Hepatocyte (in vitro differentiated cells): ENCODE data around the gene RAET1E. TPM values are rescaled to one million over a fixed set of nuclear protein-coding genes. Genes with fewer than 3 reads are reported as not detected.

ENCODE experiments used
- DNase-seq: peaks from one replicate; pipeline ENCODE4 v3.0.0-alpha.2; 2016; ENCODE audit warnings: low spot score
- H2AFZ ChIP-seq: fragments of 200-600 bp; sonication (generic); 2 replicates; pipeline ENCODE4 v1.6.0; 2016; ENCODE audit warnings: antibody characterized with exemption, mild to moderate bottlenecking
- H3K27ac ChIP-seq: fragments of 200-600 bp; sonication (generic); 2 replicates; pipeline ENCODE4 v1.5.1; 2016; ENCODE audit warnings: mild to moderate bottlenecking
- H3K27me3 ChIP-seq: fragments of 200-600 bp; sonication (generic); 2 replicates; pipeline ENCODE4 v1.6.1; 2016
- H3K36me3 ChIP-seq: fragments of 200-600 bp; sonication (generic); replicated peaks from 2 replicates; pipeline ENCODE4 v1.5.1; 2016; ENCODE audit warnings: low read depth; ENCODE audit not compliant: insufficient read depth
- H3K4me1 ChIP-seq: fragments of 200-600 bp; sonication (generic); 2 replicates; pipeline ENCODE4 v1.5.1; 2016; ENCODE audit warnings: mild to moderate bottlenecking, moderate library complexity; ENCODE audit not compliant: insufficient read depth
- H3K4me2 ChIP-seq: fragments of 200-600 bp; sonication (generic); 2 replicates; pipeline ENCODE4 v1.6.0; 2016
- H3K4me3 ChIP-seq: fragments of 200-600 bp; sonication (generic); 2 replicates; pipeline ENCODE4 v1.5.1; 2016; ENCODE audit warnings: mild to moderate bottlenecking
- H3K79me2 ChIP-seq: fragments of 200-600 bp; sonication (generic); 2 replicates; pipeline ENCODE4 v1.6.0; 2017; ENCODE audit warnings: mild to moderate bottlenecking
- H3K9me2 ChIP-seq: fragments of 200-600 bp; sonication (generic); replicated peaks from 2 replicates; pipeline ENCODE4 v1.6.0; 2017; ENCODE audit warnings: mild to moderate bottlenecking; ENCODE audit not compliant: insufficient read depth
- H3K9me3 ChIP-seq: fragments of 200-600 bp; sonication (generic); 2 replicates; pipeline ENCODE4 v1.5.1; 2016; ENCODE audit warnings: low read depth, mild to moderate bottlenecking
- H4K20me1 ChIP-seq: fragments of 200-600 bp; sonication (generic); 2 replicates; pipeline ENCODE4 v1.6.0; 2016; ENCODE audit warnings: mild to moderate bottlenecking; ENCODE audit not compliant: insufficient read depth, poor library complexity, severe bottlenecking
- EZH2 ChIP-seq: fragments of 200-600 bp; sonication (generic); IDR thresholded peaks from 2 replicates; pipeline ENCODE4 v1.6.1; 2016; ENCODE audit warnings: antibody characterized with exemption, mild to moderate bottlenecking, borderline replicate concordance
- EZH2phosphoT487 ChIP-seq: fragments of 200-600 bp; sonication (generic); IDR thresholded peaks from one replicate; pipeline ENCODE4 v1.6.1; 2018; ENCODE audit warnings: antibody characterized with exemption, mild to moderate bottlenecking, low read depth, moderate library complexity; ENCODE audit not compliant: unreplicated experiment, severe bottlenecking
- WGBS: methylation state at CpG from one replicate; pipeline ENCODE4 v1.1.6; 2016; ENCODE audit warnings: low lambda C conversion rate; ENCODE audit errors: missing lambda C conversion rate; 5-methylcytosine and 5-hydroxymethylcytosine counted together
- polyA plus RNA-seq: library from polyadenylated mRNA; unstranded; fragments of >200 nt; fragmentation: Nextera tagmentation; extraction: Ambion mirVana; gene quantifications from 2 replicates; pipeline ENCODE4 v1.2.1, GENCODE V29; 2016
- total RNA-seq: library from RNA; depleted of rRNA; stranded (reverse); fragments of >200 nt; gene quantifications from 2 replicates; pipeline ENCODE4 v1.2.3, GENCODE V29; 2014
- TF ChIP-seq, protein P1 (sequence below): fragments of 200-600 bp; sonication (generic); IDR thresholded peaks from 2 replicates; pipeline ENCODE4 v1.5.1; 2016; ENCODE audit warnings: antibody characterized with exemption, mild to moderate bottlenecking; ENCODE audit not compliant: poor library complexity

The RAET1E gene
- total and polyA plus RNA-seq, 2 experiments from 2014 or later, result not detected

DNA sequence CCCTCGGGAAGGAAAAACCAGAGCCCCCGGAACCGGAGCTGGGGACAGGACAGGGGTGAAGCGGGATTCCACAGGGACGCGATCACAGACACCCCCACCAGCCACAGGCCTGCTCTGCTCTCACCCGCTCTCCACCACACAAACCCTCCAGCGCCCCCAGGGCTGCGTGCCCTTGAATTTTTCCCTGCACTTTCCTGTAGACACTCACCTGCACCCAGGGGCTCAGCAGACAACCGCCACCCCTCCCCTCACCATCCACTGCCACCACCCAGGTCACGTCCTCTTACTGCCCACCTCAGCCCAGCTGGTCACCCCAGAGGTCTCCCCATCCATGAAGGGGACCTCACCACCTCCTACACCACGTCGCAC, 44.5 kb upstream of the RAET1E start:
- DNase-seq, result peak; percentile 12
- Histone ChIP-seq H3K27me3 (peaks cover 58% of the 10 kb centered on the region), H3K79me2 (no peaks in the 10 kb centered on the region), H3K36me3 (no peaks in the 10 kb centered on the region), H4K20me1 (no peaks in the 10 kb centered on the region), H3K4me1 (peaks cover 9% of the 10 kb centered on the region), H3K9me3 (no peaks in the 10 kb centered on the region), H3K4me3 (peak overlapping the region; percentile 93), H3K4me2 (peak overlapping the region; percentile 98), H2AFZ (peak overlapping the region; percentile 88), H3K9me2 (no peaks in the 10 kb centered on the region), H3K27ac (no peak overlapping the region)
- TF ChIP-seq, protein P1, sequence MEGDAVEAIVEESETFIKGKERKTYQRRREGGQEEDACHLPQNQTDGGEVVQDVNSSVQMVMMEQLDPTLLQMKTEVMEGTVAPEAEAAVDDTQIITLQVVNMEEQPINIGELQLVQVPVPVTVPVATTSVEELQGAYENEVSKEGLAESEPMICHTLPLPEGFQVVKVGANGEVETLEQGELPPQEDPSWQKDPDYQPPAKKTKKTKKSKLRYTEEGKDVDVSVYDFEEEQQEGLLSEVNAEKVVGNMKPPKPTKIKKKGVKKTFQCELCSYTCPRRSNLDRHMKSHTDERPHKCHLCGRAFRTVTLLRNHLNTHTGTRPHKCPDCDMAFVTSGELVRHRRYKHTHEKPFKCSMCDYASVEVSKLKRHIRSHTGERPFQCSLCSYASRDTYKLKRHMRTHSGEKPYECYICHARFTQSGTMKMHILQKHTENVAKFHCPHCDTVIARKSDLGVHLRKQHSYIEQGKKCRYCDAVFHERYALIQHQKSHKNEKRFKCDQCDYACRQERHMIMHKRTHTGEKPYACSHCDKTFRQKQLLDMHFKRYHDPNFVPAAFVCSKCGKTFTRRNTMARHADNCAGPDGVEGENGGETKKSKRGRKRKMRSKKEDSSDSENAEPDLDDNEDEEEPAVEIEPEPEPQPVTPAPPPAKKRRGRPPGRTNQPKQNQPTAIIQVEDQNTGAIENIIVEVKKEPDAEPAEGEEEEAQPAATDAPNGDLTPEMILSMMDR, result no peak
- no peak for TF ChIP-seq EZH2
- no peak for TF ChIP-seq EZH2phosphoT487
- WGBS, result 12% methylated on average over 11 of the region's 13 CpGs

DNA sequence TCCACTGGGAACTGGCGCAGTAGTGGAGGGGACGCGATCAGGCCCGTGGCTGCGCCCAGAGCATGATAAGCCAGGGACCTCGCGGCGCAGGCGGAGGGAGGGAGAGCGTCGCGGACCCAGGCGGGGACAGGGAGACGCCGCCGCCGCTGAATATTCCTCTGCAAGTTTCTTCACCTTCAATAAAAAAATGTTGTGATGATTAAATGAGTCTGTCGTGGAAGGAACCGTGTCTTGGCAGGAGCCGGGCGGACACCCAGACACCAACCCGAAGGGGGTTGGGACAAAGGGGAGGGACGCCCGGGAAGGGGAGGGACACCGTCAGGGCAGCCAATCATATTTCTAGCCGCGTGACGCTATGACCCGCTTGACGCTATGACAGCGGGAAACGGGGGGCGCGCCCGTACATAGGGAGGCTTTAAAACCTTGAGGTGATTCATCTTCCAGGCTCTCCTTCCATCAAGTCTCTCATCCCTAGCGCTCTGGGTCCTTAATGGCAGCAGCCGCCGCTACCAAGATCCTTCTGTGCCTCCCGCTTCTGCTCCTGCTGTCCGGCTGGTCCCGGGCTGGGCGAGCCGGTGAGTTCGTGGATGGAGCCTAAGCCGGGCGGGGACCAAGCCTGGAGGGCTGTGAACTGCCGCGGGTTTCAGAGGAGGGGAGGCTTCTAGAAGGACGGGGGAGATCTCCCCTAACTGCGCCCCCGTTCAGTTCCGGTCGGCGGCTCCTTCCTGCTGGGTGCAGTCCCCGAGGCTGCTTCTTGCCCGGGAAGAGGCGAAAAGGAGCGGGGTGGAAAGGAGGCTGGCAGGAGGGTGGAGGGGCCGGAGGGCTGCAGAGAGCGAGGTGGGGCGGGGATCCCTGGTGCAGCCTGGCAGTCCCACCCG, 43.9 kb upstream of the RAET1E start, which contains the start of gene ULBP2:
ULBP2 (plus strand) TSS at position 432 of the 878 bp plus-strand sequence; CDS start at position 491, 59 bp downstream.
- 2% methylated on average over 59 of the region's 62 CpGs for WGBS
- Histone ChIP-seq H3K4me2 (peak within 1 kb of the TSS; percentile 98), H3K4me3 (peak within 1 kb of the TSS; percentile 93), H3K9me3 (no peaks in the 10 kb centered on the region), H3K4me1 (peaks cover 9% of the 10 kb centered on the region), H4K20me1 (no peaks in the 10 kb centered on the region), H2AFZ (peak within 1 kb of the TSS; percentile 88), H3K27me3 (peaks cover 64% of the 10 kb centered on the region), H3K36me3 (no peaks in the 10 kb centered on the region), H3K9me2 (no peaks in the 10 kb centered on the region), H3K79me2 (no peaks in the 10 kb centered on the region), H3K27ac (no peak within 1 kb of the TSS)
- peak; percentile 91 for DNase-seq
- TF ChIP-seq EZH2phosphoT487 (no peak), EZH2 (no peak)
- TF ChIP-seq, protein P1, result no peak

DNA sequence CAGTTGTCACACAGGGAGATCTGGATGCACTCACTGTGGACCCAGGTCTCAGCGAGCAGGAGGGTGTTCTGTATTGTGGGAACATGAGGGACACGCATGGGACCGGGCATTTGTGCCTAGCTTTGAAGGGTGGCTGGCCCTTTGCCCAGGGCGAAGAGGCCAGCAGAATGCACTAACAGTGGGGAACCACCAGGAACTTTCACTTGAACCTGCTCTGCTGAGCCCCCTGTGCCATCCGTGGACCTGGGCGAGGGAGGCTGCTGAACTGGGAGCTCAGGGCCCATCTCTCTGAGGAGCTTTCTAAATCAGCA, 42.7 kb upstream of the RAET1E start:
- DNase-seq, result no peak
- Histone ChIP-seq H3K4me3 (no peak overlapping the region), H3K9me3 (no peaks in the 10 kb centered on the region), H3K4me2 (no peak overlapping the region), H3K4me1 (peaks cover 9% of the 10 kb centered on the region), H3K27ac (no peak overlapping the region), H3K36me3 (no peaks in the 10 kb centered on the region), H3K27me3 (peaks cover 76% of the 10 kb centered on the region), H3K79me2 (no peaks in the 10 kb centered on the region), H2AFZ (no peak overlapping the region), H3K9me2 (no peaks in the 10 kb centered on the region), H4K20me1 (no peaks in the 10 kb centered on the region)
- 32% methylated on average over 6 of the region's 6 CpGs for WGBS
- TF ChIP-seq EZH2phosphoT487 (no peak), EZH2 (no peak)
- TF ChIP-seq, protein P1, result no peak
